ENCODE results near the gene MICU1. TPM values are rescaled to one million over a fixed set of nuclear protein-coding genes. Genes with fewer than 3 reads are reported as not detected.
"Not testable (repeated sequence)": the region's sequence is repeated elsewhere in the genome, so short reads cannot be mapped to it uniquely, and the experiment has no call there.

MICU1 gene
- total RNA-seq, 2 donors from 2014 or later: 36.6 to 37.6 TPM

DNA sequence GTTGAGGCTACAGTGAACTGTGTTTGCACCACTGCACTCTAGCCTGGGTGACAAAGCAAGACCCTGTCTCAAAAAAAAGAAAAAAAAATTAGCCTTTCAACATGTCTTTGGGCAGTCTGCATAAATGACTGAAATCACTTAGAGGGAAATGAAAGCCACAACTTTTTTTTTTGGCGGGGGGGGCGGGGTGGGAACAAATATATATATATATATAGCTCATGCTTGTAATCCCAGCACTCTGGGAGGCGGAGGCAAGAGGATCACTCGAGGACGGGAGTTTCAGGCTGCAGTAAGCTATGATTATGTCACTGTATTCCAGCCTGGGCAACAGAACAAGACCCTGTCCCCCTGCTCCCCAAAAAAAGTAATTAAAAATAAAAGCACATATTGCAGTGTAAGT lies 23.4 kb upstream of the MICU1 start:
- Mint-ChIP-seq H3K9me3 (no peaks in the 10 kb centered on the region), H3K27me3 (ENCODE audit: low read depth) (peaks cover 9% of the 10 kb centered on the region), H3K4me3 (no peak overlapping the region), H3K4me1 (ENCODE audit: low read depth) (no peaks in the 10 kb centered on the region), H3K27ac (no peak overlapping the region), H3K36me3 (ENCODE audit: insufficient read depth in 2 of 2) (no peaks in the 10 kb centered on the region)
- DNase-seq: no peak
- ATAC-seq (replicated peaks in 1 of 2): no peak

GRCh38 chr10:72648301-72648700 lies 22.4 kb upstream of the MICU1 start:
- ATAC-seq (replicated peaks in 1 of 2) (no peak), DNase-seq (no peak)
- Mint-ChIP-seq H3K9me3 (no peaks in the 10 kb centered on the region), H3K36me3 (ENCODE audit: insufficient read depth in 2 of 2) (no peaks in the 10 kb centered on the region), H3K27me3 (ENCODE audit: low read depth) (no peaks in the 10 kb centered on the region), H3K4me3 (no peak overlapping the region), H3K4me1 (ENCODE audit: low read depth) (no peaks in the 10 kb centered on the region), H3K27ac (no peak overlapping the region)

GRCh38 chr10:72646971-72647370 lies 21.1 kb upstream of the MICU1 start:
- H3K27me3 Mint-ChIP-seq (ENCODE audit: low read depth); ATAC-seq (replicated peaks in 1 of 2); H3K4me3 Mint-ChIP-seq; DNase-seq; H3K4me1 Mint-ChIP-seq (ENCODE audit: low read depth); H3K36me3 Mint-ChIP-seq (ENCODE audit: insufficient read depth in 2 of 2); H3K9me3 Mint-ChIP-seq; H3K27ac Mint-ChIP-seq: not testable (repeated sequence)

DNA sequence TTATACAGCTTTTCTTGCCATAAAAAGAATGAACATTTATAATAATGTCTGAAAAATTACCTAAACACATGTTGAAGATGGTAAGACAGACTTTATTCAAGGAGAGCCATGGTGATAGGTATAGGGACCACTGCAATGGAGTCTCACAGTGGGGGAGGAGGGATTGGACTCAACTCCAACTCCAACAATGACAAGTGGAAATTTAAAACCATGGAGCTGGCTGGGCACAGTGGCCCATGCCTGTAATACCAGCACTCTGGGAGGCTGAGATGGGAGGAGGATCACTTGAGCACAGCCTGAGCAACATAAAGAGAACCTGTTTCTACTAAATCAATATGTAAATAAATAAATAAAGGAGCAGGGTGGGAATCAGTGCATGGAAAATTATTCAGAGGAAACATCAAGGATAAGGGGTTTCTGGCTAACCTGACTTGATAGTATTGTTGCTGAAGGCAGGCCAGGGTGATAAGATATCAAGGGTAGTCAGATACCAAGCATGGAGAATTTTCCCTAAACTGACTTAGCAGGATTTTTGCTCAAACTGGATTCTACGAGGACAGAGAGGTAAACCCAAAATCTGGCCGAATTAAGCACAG lies 19.5 kb upstream of the MICU1 start:
- H3K9me3 Mint-ChIP-seq: no peaks in the 10 kb centered on the region
- H3K4me1 Mint-ChIP-seq (ENCODE audit: low read depth): no peaks in the 10 kb centered on the region
- no peaks in the 10 kb centered on the region for H3K36me3 Mint-ChIP-seq (ENCODE audit: insufficient read depth in 2 of 2)
- H3K27me3 Mint-ChIP-seq (ENCODE audit: low read depth): no peaks in the 10 kb centered on the region
- H3K4me3 Mint-ChIP-seq: no peak overlapping the region
- H3K27ac Mint-ChIP-seq: no peak overlapping the region
- no peak for ATAC-seq (replicated peaks in 1 of 2)
- no peak for DNase-seq

DNA sequence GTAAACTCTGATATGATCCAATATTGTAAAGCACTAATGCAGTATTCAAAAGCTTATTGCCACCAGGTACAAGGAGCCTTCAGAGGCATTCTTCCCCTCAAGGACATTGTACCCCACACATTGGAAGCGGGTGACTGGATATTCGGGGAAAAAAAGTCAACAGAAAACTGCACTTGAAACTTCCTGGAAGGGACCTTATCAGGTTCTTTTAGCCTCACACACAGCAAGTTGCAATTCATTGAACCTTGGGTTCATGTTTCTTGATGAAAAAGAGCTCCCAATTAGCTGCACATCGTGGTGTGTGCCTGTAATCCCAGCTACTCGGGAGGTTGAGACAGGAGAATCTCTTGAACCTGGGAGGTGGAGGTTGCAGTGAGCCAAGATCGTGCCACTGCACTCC lies 16.4 kb upstream of the MICU1 start:
- ATAC-seq (replicated peaks in 1 of 2) (no peak), DNase-seq (no peak)
- peaks cover 11% of the 10 kb centered on the region for H3K4me1 Mint-ChIP-seq (ENCODE audit: low read depth)
- no peaks in the 10 kb centered on the region for H3K9me3 Mint-ChIP-seq
- H3K27me3 Mint-ChIP-seq (ENCODE audit: low read depth): no peaks in the 10 kb centered on the region
- H3K27ac Mint-ChIP-seq: no peak overlapping the region
- H3K36me3 Mint-ChIP-seq (ENCODE audit: insufficient read depth in 2 of 2): no peaks in the 10 kb centered on the region
- no peak overlapping the region for H3K4me3 Mint-ChIP-seq

DNA sequence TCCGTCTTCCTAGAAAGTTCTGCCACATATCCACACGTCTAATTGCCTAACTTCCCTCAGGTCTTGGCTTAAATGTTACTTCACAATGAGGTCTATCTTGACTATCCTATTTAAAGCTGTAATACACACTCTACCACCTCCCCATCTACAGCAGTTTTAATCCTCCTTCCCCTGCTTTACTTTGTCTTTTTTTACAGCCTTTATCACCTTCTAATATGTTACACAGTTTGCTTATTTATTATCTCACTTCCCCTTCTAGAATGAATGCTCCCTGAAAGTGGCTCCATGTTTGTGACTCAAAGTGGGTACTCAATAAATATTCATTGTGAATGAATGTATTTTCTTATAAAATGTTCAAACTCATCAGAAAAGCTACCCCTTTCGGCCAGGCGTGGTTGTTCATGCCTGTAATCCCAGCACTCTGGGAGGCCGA lies 13.6 kb upstream of the MICU1 start:
- H3K36me3 Mint-ChIP-seq (ENCODE audit: insufficient read depth in 2 of 2): no peaks in the 10 kb centered on the region
- no peak overlapping the region for H3K4me3 Mint-ChIP-seq
- H3K27ac Mint-ChIP-seq: no peak overlapping the region
- H3K4me1 Mint-ChIP-seq (ENCODE audit: low read depth): peaks cover 15% of the 10 kb centered on the region
- no peaks in the 10 kb centered on the region for H3K9me3 Mint-ChIP-seq
- ATAC-seq (replicated peaks in 1 of 2): no peak
- H3K27me3 Mint-ChIP-seq (ENCODE audit: low read depth): peaks cover 8% of the 10 kb centered on the region
- DNase-seq: no peak

GRCh38 chr10:72638586-72639440 lies 12.9 kb upstream of the MICU1 start:
- H3K27ac Mint-ChIP-seq: no peak overlapping the region
- no peaks in the 10 kb centered on the region for H3K36me3 Mint-ChIP-seq (ENCODE audit: insufficient read depth in 2 of 2)
- peaks cover 8% of the 10 kb centered on the region for H3K27me3 Mint-ChIP-seq (ENCODE audit: low read depth)
- no peaks in the 10 kb centered on the region for H3K9me3 Mint-ChIP-seq
- ATAC-seq (replicated peaks in 1 of 2) (no peak), DNase-seq (no peak)
- no peak overlapping the region for H3K4me3 Mint-ChIP-seq
- H3K4me1 Mint-ChIP-seq (ENCODE audit: low read depth): peaks cover 15% of the 10 kb centered on the region

GRCh38 chr10:72637398-72637857 lies 11.5 kb upstream of the MICU1 start:
- DNase-seq: peak; percentile 48 to 53
- Mint-ChIP-seq H3K9me3 (no peaks in the 10 kb centered on the region), H3K36me3 (ENCODE audit: insufficient read depth in 2 of 2) (no peaks in the 10 kb centered on the region), H3K27me3 (ENCODE audit: low read depth) (peaks cover 10% of the 10 kb centered on the region), H3K27ac (no peak overlapping the region), H3K4me3 (peak overlapping the region in 1 of 2 donors; percentile 15), H3K4me1 (ENCODE audit: low read depth) (peaks cover 15% of the 10 kb centered on the region)
- ATAC-seq (replicated peaks in 1 of 2): peak; percentile 97 to 100

- H3K4me1 Mint-ChIP-seq (ENCODE audit: low read depth): peaks cover 3% of the 10 kb centered on the region
- no peak overlapping the region for H3K4me3 Mint-ChIP-seq
Observed at GRCh38 chr10:72630144-72630543, 4.3 kb upstream of the MICU1 start.

DNA sequence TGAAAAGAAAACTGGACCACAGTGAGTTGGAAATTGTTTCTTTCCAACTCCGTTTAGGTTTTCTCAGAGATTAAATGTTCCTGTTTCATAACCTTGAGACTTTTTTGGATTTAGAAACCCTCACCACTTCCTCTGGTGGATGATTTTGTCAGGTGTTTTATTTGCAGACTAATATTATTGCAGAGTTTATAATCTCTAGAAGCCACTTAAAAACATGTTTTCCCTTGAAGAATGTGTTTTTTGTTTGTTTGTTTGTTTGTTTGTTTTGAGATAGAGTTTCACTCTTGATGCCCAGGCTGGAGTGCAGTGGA lies 520 bp upstream of the MICU1 start:
- no peak for DNase-seq
- H3K36me3 Mint-ChIP-seq (ENCODE audit: insufficient read depth in 2 of 2): peaks cover 4% of the 10 kb centered on the region in 2 donors
- no peak overlapping the region for H3K27ac Mint-ChIP-seq
- H3K4me1 Mint-ChIP-seq (ENCODE audit: low read depth): peaks cover 14% of the 10 kb centered on the region
- H3K9me3 Mint-ChIP-seq: no peaks in the 10 kb centered on the region
- H3K4me3 Mint-ChIP-seq: peak overlapping the region; percentile 87 to 100
- ATAC-seq (replicated peaks in 1 of 2): no peak
- H3K27me3 Mint-ChIP-seq (ENCODE audit: low read depth): no peaks in the 10 kb centered on the region

More at GRCh38 chr10:72630144-72630543, 4.3 kb upstream of the MICU1 start:
- Mint-ChIP-seq H3K36me3 (ENCODE audit: insufficient read depth in 2 of 2) (peaks cover 3 to 4% of the 10 kb centered on the region in 2 donors), H3K9me3 (no peaks in the 10 kb centered on the region), H3K27me3 (ENCODE audit: low read depth) (peaks cover 10% of the 10 kb centered on the region), H3K27ac (no peak overlapping the region)
- ATAC-seq (replicated peaks in 1 of 2) (no peak), DNase-seq (no peak)

DNA sequence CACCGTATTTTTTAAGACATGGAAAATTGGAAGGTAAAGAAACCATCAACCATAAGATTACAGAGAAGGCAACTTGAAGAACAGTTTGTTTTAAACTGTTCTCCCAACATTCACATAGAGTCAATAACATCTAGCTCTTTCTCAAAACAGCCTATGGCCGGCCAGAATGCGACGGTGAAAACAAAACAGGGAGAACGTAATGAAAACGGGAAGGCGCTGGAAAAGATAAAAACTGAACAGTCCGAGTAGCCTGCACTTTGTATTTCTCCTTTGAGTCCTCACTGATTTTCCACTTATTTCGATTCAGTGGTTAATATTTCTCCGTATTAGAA lies 637 bp downstream of the MICU1 start:
- peaks cover 14% of the 10 kb centered on the region for H3K4me1 Mint-ChIP-seq (ENCODE audit: low read depth)
- ATAC-seq (replicated peaks in 1 of 2): no peak
- H3K36me3 Mint-ChIP-seq (ENCODE audit: insufficient read depth in 2 of 2): peaks cover 4% of the 10 kb centered on the region in 2 donors
- H3K9me3 Mint-ChIP-seq: no peaks in the 10 kb centered on the region
- H3K4me3 Mint-ChIP-seq: peak overlapping the region; percentile 87 to 100
- no peak for DNase-seq
- H3K27me3 Mint-ChIP-seq (ENCODE audit: low read depth): no peaks in the 10 kb centered on the region
- H3K27ac Mint-ChIP-seq: peak overlapping the region; percentile 11

- Mint-ChIP-seq H3K4me3 (no peak overlapping the region), H3K27me3 (ENCODE audit: low read depth) (no peaks in the 10 kb centered on the region), H3K4me1 (ENCODE audit: low read depth) (peaks cover 18% of the 10 kb centered on the region), H3K9me3 (no peaks in the 10 kb centered on the region), H3K27ac (no peak overlapping the region), H3K36me3 (ENCODE audit: insufficient read depth in 2 of 2) (peaks cover 4% of the 10 kb centered on the region in 2 donors)
- no peak for ATAC-seq (replicated peaks in 1 of 2)
- no peak for DNase-seq
Observed at GRCh38 chr10:72622271-72622670, 3.6 kb downstream of the MICU1 start.

DNA sequence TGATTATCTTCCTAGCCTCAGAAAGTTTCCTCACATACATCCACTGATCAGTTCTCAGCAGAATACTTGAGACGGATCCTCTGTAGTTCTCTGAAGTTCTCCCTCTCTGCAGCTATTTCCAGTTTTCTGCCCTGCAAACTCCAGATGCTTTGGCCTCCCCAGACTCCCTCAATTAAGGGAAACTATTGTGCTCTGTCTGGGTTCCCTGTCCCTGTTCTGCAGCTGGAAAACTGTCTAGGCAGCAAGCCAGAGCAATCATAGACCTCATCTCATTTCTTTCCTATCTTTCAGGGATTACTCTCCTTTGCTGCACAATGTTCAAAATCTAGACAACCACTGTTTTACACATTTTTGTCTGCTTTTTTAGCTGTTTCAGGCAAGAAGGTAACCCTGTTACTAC lies 9.2 kb downstream of the MICU1 start:
- peaks cover 23% of the 10 kb centered on the region for H3K4me1 Mint-ChIP-seq (ENCODE audit: low read depth)
- H3K27ac Mint-ChIP-seq: no peak overlapping the region
- H3K4me3 Mint-ChIP-seq: no peak overlapping the region
- no peaks in the 10 kb centered on the region for H3K27me3 Mint-ChIP-seq (ENCODE audit: low read depth)
- H3K36me3 Mint-ChIP-seq (ENCODE audit: insufficient read depth in 2 of 2): peaks cover 8 to 14% of the 10 kb centered on the region in 2 donors
- ATAC-seq (replicated peaks in 1 of 2): no peak
- DNase-seq: no peak
- peaks cover 6 to 10% of the 10 kb centered on the region in 2 donors for H3K9me3 Mint-ChIP-seq

DNA sequence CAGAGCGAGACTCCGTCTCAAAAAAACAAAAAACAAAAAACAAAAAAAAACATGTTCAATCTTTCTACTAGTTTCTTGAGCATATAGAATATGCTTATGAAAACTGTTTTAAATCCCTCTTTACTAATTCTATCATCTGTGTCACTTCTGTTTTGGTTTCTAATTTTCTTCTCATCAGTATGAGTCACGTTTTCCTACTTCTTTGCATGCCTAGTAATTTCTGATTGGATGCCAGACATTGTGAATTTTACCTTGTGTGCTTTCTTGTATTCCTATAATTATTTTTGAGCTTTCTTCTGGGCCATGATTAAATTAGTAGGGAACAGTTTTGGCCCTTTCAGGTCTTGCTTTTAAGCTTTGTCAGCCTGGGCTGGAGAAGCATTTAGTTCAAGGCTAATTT lies 9.9 kb downstream of the MICU1 start:
- H3K36me3 Mint-ChIP-seq (ENCODE audit: insufficient read depth in 2 of 2): peaks cover 8 to 14% of the 10 kb centered on the region in 2 donors
- no peak for DNase-seq
- no peak overlapping the region for H3K27ac Mint-ChIP-seq
- ATAC-seq (replicated peaks in 1 of 2): no peak
- peaks cover 26% of the 10 kb centered on the region for H3K4me1 Mint-ChIP-seq (ENCODE audit: low read depth)
- H3K27me3 Mint-ChIP-seq (ENCODE audit: low read depth): no peaks in the 10 kb centered on the region
- peaks cover 6 to 10% of the 10 kb centered on the region in 2 donors for H3K9me3 Mint-ChIP-seq
- no peak overlapping the region for H3K4me3 Mint-ChIP-seq
